GM18867 (cell line): Measurements from ENCODE around the gene GPX4.

ENCODE experiments used
- ATAC-seq: cut with Tn5 transposase; IDR thresholded peaks from one replicate; pipeline ENCODE4 v1.9.1; 2021; ENCODE audit warnings: mild to moderate bottlenecking, moderate library complexity; ENCODE audit not compliant: unreplicated experiment

Gene GPX4

GRCh38 chr19:1147934-1148549 lies 44.2 kb downstream of the GPX4 start:
- ATAC-seq, result no peak

- ATAC-seq, result no peak
Observed at GRCh38 chr19:1149259-1150045, 45.7 kb downstream of the GPX4 start.

GRCh38 chr19:1150333-1151036 lies 46.7 kb downstream of the GPX4 start:
- no peak for ATAC-seq

- ATAC-seq, result no peak
Observed at GRCh38 chr19:1151037-1151724, 47.4 kb downstream of the GPX4 start.

GRCh38 chr19:1151917-1152587 lies 48.3 kb downstream of the GPX4 start:
- ATAC-seq, result no peak

- no peak for ATAC-seq
Observed at GRCh38 chr19:1153891-1154730, 50.3 kb downstream of the GPX4 start.

- ATAC-seq, result no peak
Observed at GRCh38 chr19:1154731-1155351, 51.0 kb downstream of the GPX4 start.

- no peak for ATAC-seq
Observed at GRCh38 chr19:1155352-1156304, 51.8 kb downstream of the GPX4 start.
